Chondrocyte (in vitro differentiated cells): ENCODE results near the gene SRRM2. TPM values are rescaled to one million over a fixed set of nuclear protein-coding genes. Genes with fewer than 3 reads are reported as not detected.
A peak's percentile ranks its signal among the peaks of the same experiment; 100 is the strongest.

ENCODE experiments used
- DNase-seq: peaks from one replicate; pipeline ENCODE4 v3.0.0; 2021; ENCODE audit warnings: mixed read lengths, low spot score
- H3K27ac Mint-ChIP-seq: one replicate; pipeline ENCODE4 v1.8.0; 2021; ENCODE audit warnings: mild to moderate bottlenecking, moderate library complexity, mixed read lengths; ENCODE audit not compliant: unreplicated experiment
- H3K27me3 Mint-ChIP-seq: 2 replicates; pipeline ENCODE4 v1.8.0; 2021; ENCODE audit warnings: low read depth, mixed read lengths
- H3K36me3 Mint-ChIP-seq: 2 replicates; pipeline ENCODE4 v1.8.0; 2021; ENCODE audit warnings: low read depth, mixed read lengths
- H3K4me1 Mint-ChIP-seq: 2 replicates; pipeline ENCODE4 v1.8.0; 2021; ENCODE audit warnings: low read depth, mild to moderate bottlenecking, mixed read lengths
- H3K4me3 Mint-ChIP-seq: one replicate; pipeline ENCODE4 v1.8.0; 2021; ENCODE audit warnings: mild to moderate bottlenecking, moderate library complexity, mixed read lengths; ENCODE audit not compliant: unreplicated experiment
- H3K9me3 Mint-ChIP-seq: 2 replicates; pipeline ENCODE4 v1.8.0; 2021; ENCODE audit warnings: low read depth, mixed read lengths
- total RNA-seq: library from RNA; stranded (reverse); gene quantifications from 3 replicates; pipeline ENCODE4 v1.2.1, GENCODE V29; 2021
- TF ChIP-seq, protein P1 (sequence below): fragments of 200-600 bp; sonication (generic); IDR thresholded peaks from 2 replicates; pipeline ENCODE4 v1.5.0; 2021; ENCODE audit warnings: antibody characterized with exemption, mild to moderate bottlenecking, moderate library complexity

Gene SRRM2
- total RNA-seq, 1 donor from 2014 or later: 363 TPM

GRCh38 chr16:2775131-2775716, 22.8 kb downstream of the SRRM2 start:
- Mint-ChIP-seq H3K27me3 (no peaks in the 10 kb centered on the region), H3K27ac (peak overlapping the region; percentile 59)

DNA sequence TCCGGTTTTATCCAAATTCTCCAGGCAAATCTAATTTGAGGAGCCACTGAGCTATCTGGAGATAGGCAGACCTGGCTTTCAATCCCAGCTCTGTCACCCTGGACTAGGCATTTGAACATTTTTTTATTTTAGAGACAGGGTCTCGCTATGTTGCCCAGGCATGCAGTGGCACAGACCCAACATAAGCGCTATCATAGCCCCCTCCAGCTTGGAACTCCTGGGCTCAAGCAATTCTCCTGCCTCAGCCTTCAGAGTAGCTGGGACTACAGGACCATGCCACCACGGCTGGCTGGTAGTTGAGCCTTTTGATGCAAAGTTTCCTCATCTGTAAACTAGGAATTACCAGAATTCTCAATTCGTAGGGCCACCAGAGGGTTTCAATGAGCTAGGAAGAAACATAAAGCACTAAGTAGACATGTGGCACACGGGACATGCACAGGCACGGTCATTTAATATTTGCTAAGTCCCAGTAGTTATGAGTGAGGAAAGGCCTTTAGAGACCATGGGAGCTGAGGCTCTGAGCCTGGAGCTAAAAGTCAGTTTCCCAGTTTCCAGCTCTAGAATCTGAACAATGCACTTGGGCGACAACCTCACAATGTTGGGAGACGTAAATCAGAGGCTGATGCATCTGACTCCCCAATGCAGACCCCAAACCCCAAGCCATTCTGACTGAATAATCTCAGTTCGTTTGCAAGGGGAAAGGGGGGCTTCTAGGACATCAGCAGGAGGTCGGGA, 23.5 kb downstream of the SRRM2 start:
- Mint-ChIP-seq H3K4me1 (peaks cover 33% of the 10 kb centered on the region), H3K27me3 (no peaks in the 10 kb centered on the region), H3K27ac (peak overlapping the region; percentile 89), H3K4me3 (peak overlapping the region; percentile 92), H3K9me3 (no peaks in the 10 kb centered on the region), H3K36me3 (peaks cover 10% of the 10 kb centered on the region)
- no peak for DNase-seq
- TF ChIP-seq, protein P1, sequence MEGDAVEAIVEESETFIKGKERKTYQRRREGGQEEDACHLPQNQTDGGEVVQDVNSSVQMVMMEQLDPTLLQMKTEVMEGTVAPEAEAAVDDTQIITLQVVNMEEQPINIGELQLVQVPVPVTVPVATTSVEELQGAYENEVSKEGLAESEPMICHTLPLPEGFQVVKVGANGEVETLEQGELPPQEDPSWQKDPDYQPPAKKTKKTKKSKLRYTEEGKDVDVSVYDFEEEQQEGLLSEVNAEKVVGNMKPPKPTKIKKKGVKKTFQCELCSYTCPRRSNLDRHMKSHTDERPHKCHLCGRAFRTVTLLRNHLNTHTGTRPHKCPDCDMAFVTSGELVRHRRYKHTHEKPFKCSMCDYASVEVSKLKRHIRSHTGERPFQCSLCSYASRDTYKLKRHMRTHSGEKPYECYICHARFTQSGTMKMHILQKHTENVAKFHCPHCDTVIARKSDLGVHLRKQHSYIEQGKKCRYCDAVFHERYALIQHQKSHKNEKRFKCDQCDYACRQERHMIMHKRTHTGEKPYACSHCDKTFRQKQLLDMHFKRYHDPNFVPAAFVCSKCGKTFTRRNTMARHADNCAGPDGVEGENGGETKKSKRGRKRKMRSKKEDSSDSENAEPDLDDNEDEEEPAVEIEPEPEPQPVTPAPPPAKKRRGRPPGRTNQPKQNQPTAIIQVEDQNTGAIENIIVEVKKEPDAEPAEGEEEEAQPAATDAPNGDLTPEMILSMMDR: peak; percentile 22

More at GRCh38 chr16:2775131-2775716, 22.8 kb downstream of the SRRM2 start:
- TF ChIP-seq, protein P1: no peak
- no peaks in the 10 kb centered on the region for H3K9me3 Mint-ChIP-seq
- DNase-seq: no peak
- peak overlapping the region; percentile 92 for H3K4me3 Mint-ChIP-seq
- H3K4me1 Mint-ChIP-seq: peaks cover 33% of the 10 kb centered on the region
- H3K36me3 Mint-ChIP-seq: peaks cover 10% of the 10 kb centered on the region

DNA sequence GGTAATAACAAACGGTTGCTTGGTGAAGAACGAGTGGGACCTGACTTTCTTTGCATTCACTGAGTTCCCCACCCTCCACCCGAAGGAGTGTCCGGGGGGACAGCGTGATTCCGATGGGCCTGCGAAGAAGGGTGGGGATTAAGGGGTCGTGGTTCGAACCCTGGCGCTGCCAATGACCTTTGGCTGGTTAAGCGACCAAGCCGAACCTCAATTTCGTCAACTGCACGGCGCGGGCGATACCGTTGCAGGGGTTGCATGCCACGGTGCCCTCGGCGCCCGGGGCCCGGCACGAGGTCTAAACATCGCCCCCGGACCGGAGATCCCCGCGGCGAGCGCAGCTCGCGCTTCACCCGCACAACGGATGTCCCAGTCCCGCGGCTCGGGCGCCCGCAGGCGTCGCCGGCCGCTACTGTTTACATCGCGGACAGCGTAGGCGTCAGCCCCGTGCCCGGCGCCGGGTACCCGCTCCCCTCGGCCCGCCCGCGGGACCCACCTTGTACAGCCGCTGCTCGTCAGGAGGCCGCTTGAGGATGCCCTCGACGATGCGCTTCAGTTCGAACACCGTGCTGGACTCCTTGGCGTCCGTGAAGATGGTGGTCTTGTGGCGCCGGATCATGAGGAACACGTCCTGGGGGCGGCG, 24.2 kb downstream of the SRRM2 start:
- Mint-ChIP-seq H3K27me3 (no peaks in the 10 kb centered on the region), H3K36me3 (peaks cover 10% of the 10 kb centered on the region), H3K9me3 (no peaks in the 10 kb centered on the region), H3K4me3 (peak overlapping the region; percentile 92), H3K27ac (peak overlapping the region; percentile 89), H3K4me1 (peaks cover 33% of the 10 kb centered on the region)
- DNase-seq: no peak
- TF ChIP-seq, protein P1: no peak

- no peak for DNase-seq
- TF ChIP-seq, protein P1: no peak
- H3K36me3 Mint-ChIP-seq: peaks cover 7% of the 10 kb centered on the region
- H3K4me1 Mint-ChIP-seq: peaks cover 33% of the 10 kb centered on the region
- H3K27me3 Mint-ChIP-seq: no peaks in the 10 kb centered on the region
- peak within 1 kb of the TSS; percentile 92 for H3K4me3 Mint-ChIP-seq
- no peaks in the 10 kb centered on the region for H3K9me3 Mint-ChIP-seq
- peak within 1 kb of the TSS; percentile 95 for H3K27ac Mint-ChIP-seq
Measured at GRCh38 chr16:2777231-2777902, 24.9 kb downstream of the SRRM2 start, which contains the start of gene ELOB. ELOB (minus strand) TSS chr16:2777280; CDS start chr16:2777239, 41 bp downstream.
